IPS-NIHi7 (cell line): ENCODE results near the gene RNASE8.

ENCODE experiments used
- DNase-seq: peaks from one replicate; pipeline ENCODE4 v3.0.0; 2012; ENCODE audit warnings: mixed read lengths; ENCODE audit errors: extremely low spot score

The RNASE8 gene

GRCh38 chr14:21053184-21054122 is 4.2 kb upstream of the RNASE8 start:
- no peak for DNase-seq

- DNase-seq = no peak
Measured at GRCh38 chr14:21054123-21054767, 3.4 kb upstream of the RNASE8 start.

- DNase-seq = no peak
Measured at GRCh38 chr14:21054768-21055145, 2.9 kb upstream of the RNASE8 start.

GRCh38 chr14:21055432-21056117 is 2.0 kb upstream of the RNASE8 start:
- no peak for DNase-seq

GRCh38 chr14:21056520-21057163 is 980 bp upstream of the RNASE8 start:
- DNase-seq = no peak

- no peak for DNase-seq
Measured at GRCh38 chr14:21058903-21059302, 1.3 kb downstream of the RNASE8 start.

- no peak for DNase-seq
Measured at GRCh38 chr14:21059842-21060613, 2.4 kb downstream of the RNASE8 start.

GRCh38 chr14:21060614-21061346 is 3.2 kb downstream of the RNASE8 start:
- no peak for DNase-seq

- DNase-seq = no peak
Measured at GRCh38 chr14:21061347-21061668, 3.7 kb downstream of the RNASE8 start.

- DNase-seq = no peak
Measured at GRCh38 chr14:21063479-21063878, 5.9 kb downstream of the RNASE8 start.

- DNase-seq = peak; percentile 35
Measured at GRCh38 chr14:21066882-21067502, 9.4 kb downstream of the RNASE8 start.

GRCh38 chr14:21068521-21069387 is 11.1 kb downstream of the RNASE8 start:
- peak; percentile 65 for DNase-seq

- DNase-seq = peak; percentile 71
Measured at GRCh38 chr14:21069388-21070082, 11.9 kb downstream of the RNASE8 start.

- peak; percentile 48 for DNase-seq
Measured at GRCh38 chr14:21070083-21070609, 12.5 kb downstream of the RNASE8 start, which contains the start of gene ARHGEF40. Gene ARHGEF40, plus strand, starts transcription at chr14:21070304. Its CDS starts 93 bp downstream, at chr14:21070397.

- peak; percentile 73 for DNase-seq
Measured at GRCh38 chr14:21070610-21071224, 13.1 kb downstream of the RNASE8 start.

- DNase-seq = peak; percentile 86
Measured at GRCh38 chr14:21071225-21072030, 13.8 kb downstream of the RNASE8 start.

GRCh38 chr14:21072031-21072473 is 14.4 kb downstream of the RNASE8 start:
- DNase-seq = no peak
